CD4-positive, alpha-beta T cell treated with Interleukin-17A for 4 hours (primary cell): ENCODE data around the gene MERTK.
"Not testable (repeated sequence)": the region's sequence is repeated elsewhere in the genome, so short reads cannot be mapped to it uniquely, and the experiment has no call there.

Experiments used
- DNase-seq: peaks from one replicate; pipeline ENCODE4 v3.0.0-alpha.2; 2020; ENCODE audit warnings: mixed read lengths

The MERTK gene

DNA sequence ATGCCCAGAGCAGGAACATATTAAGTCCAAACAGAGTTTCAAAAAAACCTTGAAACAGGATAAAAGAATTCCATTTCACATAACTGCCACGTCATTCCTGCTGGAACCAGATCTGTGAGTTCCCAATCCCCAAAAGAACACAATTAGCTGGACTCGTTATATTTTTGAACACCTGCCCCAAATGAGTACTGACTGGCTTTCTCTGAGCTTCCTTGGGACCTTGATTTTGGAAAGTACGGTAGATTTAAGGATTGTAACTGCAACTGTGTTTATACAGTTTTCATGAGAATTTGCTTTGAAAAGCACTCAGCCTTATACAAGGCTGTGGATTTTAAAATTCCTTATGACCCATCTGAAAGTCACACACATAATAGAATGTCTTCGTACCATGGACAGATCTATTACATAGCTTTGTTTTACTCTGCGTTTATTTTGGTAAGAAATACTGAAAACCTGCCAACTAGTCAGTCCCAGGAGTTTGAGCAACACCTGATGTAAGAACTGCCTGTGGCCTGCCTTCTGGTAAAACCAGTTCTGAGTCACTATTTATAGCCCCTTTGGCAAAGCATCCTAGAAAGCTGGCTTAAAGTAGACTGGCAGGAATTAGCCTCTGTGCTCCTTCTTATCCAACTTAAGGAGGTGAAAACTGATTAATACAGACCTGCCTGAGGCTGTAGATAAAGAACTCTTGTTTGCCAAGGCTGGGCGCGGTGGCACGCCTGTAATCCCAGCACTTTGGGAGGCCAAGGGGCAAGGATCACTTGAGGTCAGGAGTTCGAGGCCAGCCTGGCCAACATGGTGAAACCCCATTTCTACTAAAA lies 48.1 kb downstream of the MERTK start:
- no peak for DNase-seq

DNA sequence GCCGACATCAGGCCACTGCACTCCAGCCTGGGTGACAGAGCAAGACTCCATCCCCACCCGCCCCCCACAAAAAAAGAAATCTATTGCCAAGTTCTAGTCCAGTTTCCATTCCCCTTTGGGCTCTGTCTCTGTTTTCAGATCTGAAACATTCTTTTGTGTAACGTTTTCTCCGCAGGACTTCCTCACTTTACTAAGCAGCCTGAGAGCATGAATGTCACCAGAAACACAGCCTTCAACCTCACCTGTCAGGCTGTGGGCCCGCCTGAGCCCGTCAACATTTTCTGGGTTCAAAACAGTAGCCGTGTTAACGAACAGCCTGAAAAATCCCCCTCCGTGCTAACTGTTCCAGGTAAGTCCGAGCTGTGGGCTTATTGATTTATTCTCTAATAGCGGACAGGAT lies 48.8 kb downstream of the MERTK start:
- DNase-seq: no peak

- no peak for DNase-seq
Observed at GRCh38 chr2:111948832-111949231, 50.4 kb downstream of the MERTK start.

DNA sequence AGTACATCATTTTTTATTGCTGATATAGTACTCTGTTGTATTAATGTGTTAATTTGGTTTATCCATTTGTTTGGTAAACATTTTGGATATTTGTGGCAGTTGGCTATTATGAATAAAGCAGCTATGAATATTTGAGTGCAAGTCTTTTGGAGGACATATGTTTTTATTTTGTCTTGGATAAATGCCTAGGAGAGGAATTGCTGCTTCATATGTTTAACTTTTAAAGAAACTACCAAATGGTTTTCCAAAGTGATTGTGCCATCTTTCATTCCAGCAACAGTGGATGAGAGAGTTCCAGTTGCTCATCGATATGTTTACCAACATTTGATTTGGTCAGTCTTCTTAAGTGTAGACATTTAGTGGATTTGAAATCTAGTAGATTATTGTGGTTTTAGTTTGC lies 51.8 kb downstream of the MERTK start:
- DNase-seq: no peak

DNA sequence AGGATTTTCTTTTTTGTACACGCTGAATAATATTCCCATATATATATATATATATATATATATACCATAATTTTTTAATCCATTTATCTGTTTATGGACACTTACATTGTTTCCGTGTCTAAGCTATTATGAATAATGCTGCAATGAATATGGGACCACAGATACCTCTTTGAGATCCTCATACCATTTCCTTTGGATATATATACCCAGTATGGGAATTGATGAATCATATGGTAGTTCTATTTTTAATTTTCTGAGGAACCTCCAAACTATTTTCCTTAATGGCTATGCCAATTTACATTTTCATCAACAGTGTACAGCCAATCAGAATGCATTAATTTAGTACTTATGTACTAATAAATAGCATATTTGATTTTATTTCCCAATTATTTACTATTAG lies 53.1 kb downstream of the MERTK start:
- no peak for DNase-seq

GRCh38 chr2:111952871-111953452 lies 54.6 kb downstream of the MERTK start:
- no peak for DNase-seq

DNA sequence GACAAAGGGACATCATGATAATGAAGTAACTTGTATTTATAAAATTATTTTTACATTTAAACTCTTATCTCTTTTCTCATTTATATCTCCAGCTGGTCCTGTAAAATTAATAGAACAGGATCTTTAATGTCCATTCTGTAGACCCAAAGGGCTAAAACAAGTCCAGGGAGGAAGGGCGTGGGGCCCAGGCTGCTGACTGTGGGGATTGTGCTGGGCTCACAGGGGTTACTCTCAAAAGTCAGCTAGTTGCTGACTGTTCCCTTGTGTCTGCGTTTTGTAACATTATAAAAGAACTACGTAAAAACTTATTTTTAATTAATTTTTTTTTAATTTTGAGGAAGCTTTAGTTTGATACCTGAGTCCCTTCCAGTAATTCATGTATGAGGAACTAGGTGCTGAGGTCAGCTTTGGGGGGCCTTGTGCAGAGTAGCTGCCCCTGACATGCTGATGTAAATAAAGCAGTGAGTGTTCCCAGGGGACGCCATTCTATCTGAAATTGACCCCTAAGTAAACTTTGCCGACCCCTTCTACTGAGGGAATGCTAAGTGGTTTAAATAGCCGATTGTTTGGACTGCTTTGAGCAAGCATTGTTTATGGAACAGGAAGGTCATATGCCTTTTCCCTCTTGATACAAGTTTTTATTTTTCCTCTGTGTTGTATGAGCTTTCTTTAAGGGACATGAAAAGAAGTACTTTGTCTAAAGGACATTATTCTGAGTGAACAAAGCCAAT lies 56.4 kb downstream of the MERTK start:
- DNase-seq: no peak

DNA sequence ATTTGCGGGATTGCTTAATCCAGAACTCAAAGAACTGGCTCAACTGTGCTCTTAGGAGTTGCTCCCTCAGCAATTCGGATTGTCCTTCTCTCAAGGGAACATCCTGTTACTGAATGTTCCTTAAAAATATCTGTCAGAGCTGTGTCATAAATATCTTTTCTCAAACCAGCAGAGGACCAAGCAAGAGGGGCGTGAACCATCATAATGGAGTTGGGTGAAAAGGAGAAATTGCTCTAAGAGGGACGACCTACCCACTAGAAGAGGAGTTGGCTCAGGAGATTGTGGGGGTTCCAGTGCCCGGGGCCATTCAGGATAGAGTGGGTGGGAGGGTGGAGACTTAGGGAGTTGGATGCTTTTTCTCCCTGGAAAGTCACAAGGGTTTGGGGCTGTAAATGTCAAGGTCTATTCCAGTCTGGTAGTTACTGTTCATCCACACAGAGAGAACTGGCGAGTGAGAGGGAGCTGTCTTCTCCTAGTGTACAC lies 59.5 kb downstream of the MERTK start:
- no peak for DNase-seq

DNA sequence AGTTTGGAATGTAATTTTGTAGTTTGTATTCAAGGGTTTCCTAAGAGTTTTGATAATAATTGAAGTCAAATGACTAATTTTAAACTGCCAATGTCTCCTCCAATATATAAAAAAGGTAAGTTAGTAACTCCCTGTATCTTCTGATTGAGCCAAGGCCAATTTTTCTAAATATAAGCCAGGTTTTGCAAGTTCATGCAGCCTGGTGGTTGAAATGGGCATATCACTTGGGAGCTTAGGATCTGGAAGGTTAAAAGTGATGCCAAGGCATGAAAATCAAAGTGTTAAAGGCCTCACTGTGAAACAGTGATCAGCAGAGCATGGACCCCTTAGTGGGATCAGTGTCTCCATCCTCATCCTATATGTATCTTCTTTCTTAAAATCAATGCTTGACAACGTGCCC lies 60.5 kb downstream of the MERTK start:
- DNase-seq: no peak

GRCh38 chr2:111961663-111962062 lies 63.3 kb downstream of the MERTK start:
- DNase-seq: no peak

DNA sequence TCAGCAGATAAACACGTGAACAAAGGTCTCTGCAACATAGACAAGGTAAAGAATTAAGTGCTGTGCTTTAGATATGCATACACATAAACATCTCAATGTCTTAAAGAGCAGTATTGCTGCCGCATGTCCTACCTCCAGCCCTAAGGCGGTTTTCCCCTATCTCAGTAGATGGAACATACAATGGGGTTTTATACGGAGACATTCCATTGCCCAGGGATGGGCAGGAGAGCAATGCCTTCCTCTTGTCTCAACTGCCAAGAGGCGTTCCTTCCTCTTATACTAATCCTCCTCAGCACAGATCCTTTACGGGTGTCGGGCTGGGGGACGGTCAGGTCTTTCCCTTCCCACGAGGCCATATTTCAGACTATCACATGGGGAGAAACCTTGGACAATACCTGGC lies 64.7 kb downstream of the MERTK start:
- DNase-seq: not testable (repeated sequence)

- not testable (repeated sequence) for DNase-seq
Observed at GRCh38 chr2:111963508-111963907, 65.1 kb downstream of the MERTK start.

GRCh38 chr2:111965062-111965461 lies 66.7 kb downstream of the MERTK start:
- no peak for DNase-seq

GRCh38 chr2:111966241-111966640 lies 67.8 kb downstream of the MERTK start:
- DNase-seq: no peak

GRCh38 chr2:111967018-111967417 lies 68.6 kb downstream of the MERTK start:
- no peak for DNase-seq

DNA sequence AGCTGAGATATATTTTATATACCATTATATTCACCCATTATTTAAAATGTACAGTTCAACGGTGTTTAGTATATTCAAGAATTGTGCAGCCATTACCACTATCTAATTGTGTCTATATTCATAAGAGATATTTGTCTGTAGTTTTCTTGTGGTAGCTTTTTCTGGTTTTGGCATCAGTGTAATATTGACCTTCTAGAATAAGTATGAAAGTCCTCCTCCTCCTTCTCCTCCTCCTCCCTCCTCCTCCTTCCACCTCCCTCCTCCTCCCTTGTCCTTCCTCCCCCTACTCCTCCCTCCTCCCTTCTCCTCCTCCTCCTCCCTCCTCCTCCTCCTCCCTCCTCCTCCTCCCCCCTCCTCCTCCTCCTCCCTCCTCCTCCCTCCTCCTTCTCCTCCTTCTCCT lies 72.0 kb downstream of the MERTK start:
- DNase-seq: no peak

GRCh38 chr2:111972955-111973565 lies 74.7 kb downstream of the MERTK start:
- no peak for DNase-seq

GRCh38 chr2:111973701-111974100 lies 75.3 kb downstream of the MERTK start:
- DNase-seq: no peak

DNA sequence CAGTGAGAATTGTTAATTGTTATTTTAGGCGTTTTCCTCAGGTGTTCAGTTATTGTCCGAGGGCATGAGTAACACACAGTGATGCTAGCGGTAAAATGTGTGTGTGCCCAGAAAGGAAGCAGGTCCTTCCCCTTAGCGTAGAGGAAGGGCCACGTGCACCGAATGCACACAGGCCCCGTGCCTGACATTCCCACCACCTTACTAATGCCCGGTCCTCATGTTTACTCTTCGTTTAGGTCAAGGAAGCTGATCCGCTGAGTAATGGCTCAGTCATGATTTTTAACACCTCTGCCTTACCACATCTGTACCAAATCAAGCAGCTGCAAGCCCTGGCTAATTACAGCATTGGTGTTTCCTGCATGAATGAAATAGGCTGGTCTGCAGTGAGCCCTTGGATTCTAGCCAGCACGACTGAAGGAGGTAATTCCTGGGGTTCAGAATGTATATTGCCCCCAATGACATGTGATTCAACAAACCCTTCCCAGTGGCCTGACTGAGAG lies 76.7 kb downstream of the MERTK start:
- DNase-seq: no peak

DNA sequence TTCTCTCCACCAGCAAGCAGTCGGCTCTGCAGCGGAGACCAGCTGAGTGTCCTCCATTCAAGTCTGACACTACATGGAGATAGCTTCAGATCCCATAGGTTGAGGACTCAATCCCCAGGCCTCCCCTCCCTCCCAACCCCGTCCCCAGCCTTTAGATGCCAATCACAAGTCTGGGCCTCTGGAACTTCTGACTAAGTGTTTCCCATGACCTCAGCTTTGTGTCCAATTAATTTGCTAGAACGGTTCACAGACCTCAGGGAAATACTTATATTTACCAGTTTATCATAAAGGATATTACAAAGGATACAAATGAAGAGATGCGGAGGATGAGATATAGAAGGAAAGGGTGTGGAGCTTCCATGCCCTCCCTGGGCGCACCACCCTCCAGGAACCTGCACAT lies 77.4 kb downstream of the MERTK start:
- DNase-seq: no peak

GRCh38 chr2:111977240-111977639 lies 78.8 kb downstream of the MERTK start:
- no peak for DNase-seq

DNA sequence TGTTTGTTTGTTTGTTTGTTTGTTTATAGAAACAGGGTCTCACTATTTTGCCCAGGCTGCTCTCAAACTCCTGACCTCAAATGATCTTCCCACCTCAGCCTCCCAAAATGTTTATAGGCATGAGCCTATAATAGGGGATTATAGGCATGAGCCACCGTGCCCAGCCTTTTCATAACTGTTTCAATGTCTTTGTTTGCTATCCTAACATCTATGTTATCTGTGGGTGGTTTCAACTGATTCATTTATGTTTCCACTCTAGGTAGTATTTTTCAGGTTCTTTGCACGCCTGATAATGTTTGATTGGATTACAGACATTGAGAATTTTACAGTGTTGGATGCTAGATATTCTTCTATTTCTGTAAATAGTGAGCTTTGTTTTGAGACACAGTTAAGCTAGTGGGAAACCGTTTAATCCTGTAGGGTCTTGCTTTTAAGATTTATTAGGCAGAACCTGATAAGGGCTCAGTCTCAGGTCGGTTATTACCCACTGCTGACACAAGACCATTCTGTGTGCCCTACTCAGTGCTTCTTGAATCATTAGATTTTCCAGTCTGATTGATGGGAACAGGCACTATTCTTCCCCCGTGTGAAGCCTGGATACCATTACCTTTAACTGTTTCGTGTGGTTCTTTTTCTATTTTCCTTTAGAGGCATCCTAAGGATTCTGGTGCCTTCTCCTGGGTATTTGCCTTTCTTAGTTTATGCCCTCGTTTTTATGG lies 80.2 kb downstream of the MERTK start:
- DNase-seq: no peak

DNA sequence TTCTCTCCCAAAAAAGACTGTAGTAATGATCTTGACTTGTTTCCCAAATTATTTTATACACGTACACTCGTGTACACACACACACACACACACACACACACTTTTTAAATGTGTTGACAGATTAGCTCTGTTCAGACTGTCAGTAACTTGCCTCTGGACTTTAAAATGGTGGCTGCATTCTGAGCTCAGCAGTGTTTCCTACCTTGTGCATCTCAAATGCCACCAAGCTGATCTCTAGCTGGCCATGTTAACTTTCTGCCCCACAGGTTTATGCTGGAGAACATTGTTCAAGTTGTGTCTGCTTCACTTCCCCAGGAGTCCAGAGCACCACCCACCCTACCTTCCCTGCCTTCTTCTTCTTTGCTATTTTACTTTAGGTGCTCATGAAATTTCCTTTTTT lies 83.3 kb downstream of the MERTK start:
- DNase-seq: no peak
